ENCODE results near the gene SERINC2. TPM values are rescaled to one million over a fixed set of nuclear protein-coding genes. Genes with fewer than 3 reads are reported as not detected.

Gene SERINC2
- total and polyA plus RNA-seq, 2 donors (not counting 1 experiment from before 2014, with no cell fraction given): 28.4 to 104 TPM

- peaks cover 3% of the 10 kb centered on the region for H3K27me3 ChIP-seq (ENCODE audit: control insufficient read depth, insufficient read depth, low read length)
- H3K36me3 ChIP-seq (ENCODE audit: control insufficient read depth, insufficient read depth, low read length): no peaks in the 10 kb centered on the region
- no peaks in the 10 kb centered on the region for H4K20me1 ChIP-seq (ENCODE audit: control insufficient read depth, extremely low read depth, insufficient read depth, low read length)
- no peak overlapping the region for H3K27ac ChIP-seq (ENCODE audit: insufficient read depth, low read length)
- H3K4me1 ChIP-seq (ENCODE audit: control insufficient read depth, extremely low read depth, insufficient read depth, low read length): no peaks in the 10 kb centered on the region
- H3K9ac ChIP-seq (ENCODE audit: insufficient read depth, low read length): no peak overlapping the region
- TF ChIP-seq EZH2 (IDR thresholded peaks at IDR 0.05; ENCODE audit: low read length, missing control alignments): no peak
- no peak for TF ChIP-seq CTCF (conservative IDR thresholded peaks at IDR 0.05 in 1 of 2, IDR thresholded peaks at IDR 0.05 in 1 of 2; ENCODE audit: low read depth in 1 of 2, low read length in 2 of 2)
- H3K4me3 ChIP-seq (replicated peaks in 1 of 4; ENCODE audit: control extremely low read depth in 1 of 4, insufficient read depth in 1 of 4, low read depth in 3 of 4, low read length in 4 of 4): no peak overlapping the region
- no peak for DNase-seq (ENCODE audit: low read depth in 2 of 2)
- H2AFZ ChIP-seq (ENCODE audit: low read length): no peak overlapping the region
- no peaks in the 10 kb centered on the region for H3K9me3 ChIP-seq (ENCODE audit: control insufficient read depth, insufficient read depth, low read depth, low read length)
- H3K4me2 ChIP-seq (ENCODE audit: extremely low read depth, insufficient read depth, low read length): no peak overlapping the region
- no peaks in the 10 kb centered on the region for H3K79me2 ChIP-seq (ENCODE audit: control insufficient read depth, insufficient read depth, low read length)
These were observed 34.2 kb downstream of the SERINC2 start for GRCh38 chr1:31447210-31447609.

GRCh38 chr1:31453384-31454079 lies 40.5 kb downstream of the SERINC2 start:
- no peak for DNase-seq (ENCODE audit: low read depth in 2 of 2)
- Histone ChIP-seq H3K27ac (ENCODE audit: insufficient read depth, low read length) (no peak overlapping the region), H3K9ac (ENCODE audit: insufficient read depth, low read length) (no peak overlapping the region), H3K9me3 (ENCODE audit: control insufficient read depth, insufficient read depth, low read depth, low read length) (peaks cover 3% of the 10 kb centered on the region), H3K36me3 (ENCODE audit: control insufficient read depth, insufficient read depth, low read length) (no peaks in the 10 kb centered on the region), H3K27me3 (ENCODE audit: control insufficient read depth, insufficient read depth, low read length) (peaks cover 8% of the 10 kb centered on the region), H3K4me3 (replicated peaks in 1 of 4; ENCODE audit: control extremely low read depth in 1 of 4, insufficient read depth in 1 of 4, low read depth in 3 of 4, low read length in 4 of 4) (no peak overlapping the region), H3K79me2 (ENCODE audit: control insufficient read depth, insufficient read depth, low read length) (no peaks in the 10 kb centered on the region), H4K20me1 (ENCODE audit: control insufficient read depth, extremely low read depth, insufficient read depth, low read length) (no peaks in the 10 kb centered on the region), H3K4me2 (ENCODE audit: extremely low read depth, insufficient read depth, low read length) (no peak overlapping the region), H3K4me1 (ENCODE audit: control insufficient read depth, extremely low read depth, insufficient read depth, low read length) (no peaks in the 10 kb centered on the region), H2AFZ (ENCODE audit: low read length) (no peak overlapping the region)
- TF ChIP-seq EZH2 (IDR thresholded peaks at IDR 0.05; ENCODE audit: low read length, missing control alignments) (no peak), CTCF (conservative IDR thresholded peaks at IDR 0.05 in 1 of 2, IDR thresholded peaks at IDR 0.05 in 1 of 2; ENCODE audit: low read depth in 1 of 2, low read length in 2 of 2) (no peak)

GRCh38 chr1:31458287-31458896 lies 45.4 kb downstream of the SERINC2 start:
- DNase-seq (ENCODE audit: low read depth in 2 of 2): no peak
- H3K4me1 ChIP-seq (ENCODE audit: control insufficient read depth, extremely low read depth, insufficient read depth, low read length): no peaks in the 10 kb centered on the region
- H3K9me3 ChIP-seq (ENCODE audit: control insufficient read depth, insufficient read depth, low read depth, low read length): peaks cover 3% of the 10 kb centered on the region
- no peak overlapping the region for H2AFZ ChIP-seq (ENCODE audit: low read length)
- no peaks in the 10 kb centered on the region for H3K36me3 ChIP-seq (ENCODE audit: control insufficient read depth, insufficient read depth, low read length)
- peaks cover 21% of the 10 kb centered on the region for H3K27me3 ChIP-seq (ENCODE audit: control insufficient read depth, insufficient read depth, low read length)
- H3K4me2 ChIP-seq (ENCODE audit: extremely low read depth, insufficient read depth, low read length): no peak overlapping the region
- no peak overlapping the region for H3K9ac ChIP-seq (ENCODE audit: insufficient read depth, low read length)
- no peak for TF ChIP-seq CTCF (conservative IDR thresholded peaks at IDR 0.05 in 1 of 2, IDR thresholded peaks at IDR 0.05 in 1 of 2; ENCODE audit: low read depth in 1 of 2, low read length in 2 of 2)
- TF ChIP-seq EZH2 (IDR thresholded peaks at IDR 0.05; ENCODE audit: low read length, missing control alignments): no peak
- no peak overlapping the region for H3K27ac ChIP-seq (ENCODE audit: insufficient read depth, low read length)
- H4K20me1 ChIP-seq (ENCODE audit: control insufficient read depth, extremely low read depth, insufficient read depth, low read length): no peaks in the 10 kb centered on the region
- H3K79me2 ChIP-seq (ENCODE audit: control insufficient read depth, insufficient read depth, low read length): no peaks in the 10 kb centered on the region
- H3K4me3 ChIP-seq (replicated peaks in 1 of 4; ENCODE audit: control extremely low read depth in 1 of 4, insufficient read depth in 1 of 4, low read depth in 3 of 4, low read length in 4 of 4): no peak overlapping the region
